HG02571 (cell line): ENCODE data around the gene EHMT1.
"Not testable (repeated sequence)": the region's sequence is repeated elsewhere in the genome, so short reads cannot be mapped to it uniquely, and the experiment has no call there.

Source experiments
- ATAC-seq: cut with Tn5 transposase; IDR thresholded peaks from one replicate; pipeline ENCODE4 v1.9.1; 2021; ENCODE audit warnings: mild to moderate bottlenecking, moderate library complexity; ENCODE audit not compliant: unreplicated experiment

The EHMT1 gene

DNA sequence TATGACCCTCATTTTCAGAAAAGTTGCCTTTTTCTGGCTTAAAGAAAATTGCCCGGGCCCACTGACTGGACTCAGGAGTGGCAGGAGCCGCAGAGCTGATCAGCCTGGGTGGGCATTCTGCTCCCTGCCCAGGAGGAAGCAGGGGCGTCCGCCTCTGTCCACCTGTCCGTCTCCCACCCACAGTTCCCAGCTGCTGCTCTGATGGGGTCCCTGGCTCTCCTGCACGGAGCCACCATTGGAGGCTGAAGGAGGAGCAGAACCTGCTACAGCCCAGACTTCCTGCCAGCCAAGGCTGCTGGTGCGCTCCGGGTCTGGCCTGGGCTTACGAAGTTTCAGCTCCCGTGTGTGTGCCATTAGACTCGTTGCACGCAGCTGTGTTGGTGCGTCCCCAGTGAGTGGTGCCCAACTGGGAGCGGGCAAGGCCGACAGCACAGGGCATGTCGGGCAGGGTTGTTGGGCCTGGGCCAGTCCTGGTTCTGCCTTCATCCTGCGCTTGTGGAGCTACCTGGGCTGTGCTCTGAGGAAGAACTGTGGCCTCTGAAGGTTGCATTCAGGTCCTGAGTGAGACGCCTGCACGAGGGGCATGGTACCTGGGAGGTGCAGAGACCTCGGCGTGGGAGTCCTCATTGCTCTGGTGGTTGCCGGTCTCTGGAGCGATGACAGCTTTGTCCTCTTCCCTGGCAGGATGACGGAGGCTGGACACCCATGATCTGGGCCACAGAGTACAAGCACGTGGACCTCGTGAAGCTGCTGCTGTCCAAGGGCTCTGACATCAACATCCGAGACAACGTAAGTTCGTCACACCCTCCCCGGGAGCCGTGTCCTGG is 181.6 kb downstream of the EHMT1 start:
- ATAC-seq = no peak

DNA sequence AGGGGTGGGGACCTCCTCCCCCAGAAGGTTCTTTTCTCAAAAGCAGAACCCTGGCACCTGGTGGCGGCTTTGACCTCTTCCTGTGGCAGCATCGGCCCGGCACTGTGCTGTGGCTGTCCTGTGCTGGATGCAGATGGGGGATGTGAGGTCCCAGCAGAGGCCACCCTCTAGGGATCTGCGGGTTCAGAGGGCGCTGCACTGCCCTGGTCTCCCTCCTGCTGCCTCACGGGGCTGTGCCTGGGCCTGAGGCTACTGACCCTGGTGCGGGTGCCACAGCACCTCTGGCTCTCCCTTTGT is 182.2 kb downstream of the EHMT1 start:
- no peak for ATAC-seq

- ATAC-seq = no peak
Measured at GRCh38 chr9:137802021-137802420, 183.2 kb downstream of the EHMT1 start.

DNA sequence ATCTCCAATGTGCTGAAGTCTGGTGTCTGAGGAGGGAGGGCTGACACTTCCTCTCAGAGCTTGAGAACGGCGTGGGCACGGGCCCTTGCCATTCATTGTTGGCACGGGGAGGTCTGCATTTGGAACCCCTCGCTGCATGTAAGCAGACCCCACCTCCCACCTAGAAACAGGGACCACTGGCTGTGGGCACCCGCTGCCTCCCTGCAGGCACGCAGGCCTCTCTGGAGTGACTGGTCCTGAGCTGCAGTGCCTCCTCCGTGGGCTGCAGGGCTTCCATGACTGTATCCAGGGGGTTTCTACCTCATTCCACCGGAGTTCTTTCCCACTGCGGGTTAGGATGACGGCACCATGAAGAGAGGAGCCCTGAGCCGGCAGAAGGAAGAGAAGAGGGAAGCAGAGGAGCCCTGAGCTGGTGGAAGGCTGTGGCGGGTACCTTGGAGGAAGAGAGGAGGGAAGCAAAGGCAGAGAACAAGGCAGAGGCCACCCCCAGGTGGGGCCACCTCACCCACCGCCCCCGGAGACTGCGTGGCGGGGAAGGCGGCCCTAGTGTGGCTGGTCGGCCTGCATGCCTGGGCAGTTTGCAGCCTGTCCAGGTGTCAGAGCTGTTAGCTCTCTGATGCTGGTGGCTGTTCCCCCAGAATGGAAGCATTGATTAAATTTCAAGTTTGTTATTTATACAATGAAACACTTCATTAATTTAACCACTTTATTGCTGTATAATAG is 183.9 kb downstream of the EHMT1 start:
- no peak for ATAC-seq

GRCh38 chr9:137804908-137805630 is 186.3 kb downstream of the EHMT1 start:
- no peak for ATAC-seq

- ATAC-seq = no peak
Measured at GRCh38 chr9:137807721-137808703, 189.2 kb downstream of the EHMT1 start.

DNA sequence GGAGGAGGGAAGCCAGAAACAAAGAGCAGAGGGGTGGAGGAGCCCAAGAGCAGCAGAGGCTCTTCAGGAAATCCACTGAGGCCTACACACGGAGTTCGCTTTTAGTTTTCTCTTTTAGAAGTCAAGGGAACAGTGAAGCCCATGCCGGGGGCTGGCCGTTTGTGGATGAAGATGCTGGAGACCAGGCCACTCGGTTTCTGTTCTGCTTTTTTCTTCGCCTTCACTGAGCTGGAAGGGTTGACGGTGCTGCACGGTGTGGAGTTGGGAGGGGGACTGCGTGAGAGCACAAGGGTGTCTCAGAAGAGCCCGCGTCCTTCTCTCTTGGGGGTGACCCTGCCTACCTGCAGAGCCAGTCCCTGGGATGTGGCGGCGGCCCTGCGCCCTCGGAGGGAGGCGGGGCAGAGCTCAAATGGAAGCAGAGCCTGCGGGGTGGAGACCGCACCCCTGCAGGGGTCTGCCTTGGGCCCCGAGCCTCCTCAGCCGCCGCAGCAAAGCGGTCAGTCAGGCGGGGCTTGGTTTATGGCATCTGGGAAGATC is 190.3 kb downstream of the EHMT1 start:
- ATAC-seq = no peak

GRCh38 chr9:137809726-137810450 is 191.1 kb downstream of the EHMT1 start:
- not testable (repeated sequence) for ATAC-seq

DNA sequence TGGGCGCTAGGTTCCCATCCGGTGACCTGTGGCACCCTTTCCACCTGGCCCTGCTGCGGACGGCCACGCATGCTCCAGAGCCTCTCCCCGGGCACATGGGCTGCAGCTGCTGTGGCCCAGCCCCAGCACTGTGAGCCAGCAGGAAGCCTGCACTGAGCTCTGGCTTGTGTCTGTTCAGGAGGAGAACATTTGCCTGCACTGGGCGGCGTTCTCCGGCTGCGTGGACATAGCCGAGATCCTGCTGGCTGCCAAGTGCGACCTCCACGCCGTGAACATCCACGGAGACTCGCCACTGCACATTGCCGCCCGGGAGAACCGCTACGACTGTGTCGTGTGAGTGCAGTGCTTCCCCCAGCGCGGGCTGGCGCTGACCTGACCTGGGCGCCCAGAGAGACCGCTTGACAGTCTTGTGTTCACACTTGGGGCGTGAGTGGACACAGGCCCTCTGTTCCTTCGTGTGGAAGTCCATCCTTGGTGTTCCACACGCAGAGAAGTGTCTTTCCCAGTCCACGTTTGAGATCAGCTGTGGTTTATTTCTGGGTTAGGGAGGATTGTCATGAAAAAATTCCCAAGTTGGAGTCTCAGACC is 192.6 kb downstream of the EHMT1 start:
- no peak for ATAC-seq

DNA sequence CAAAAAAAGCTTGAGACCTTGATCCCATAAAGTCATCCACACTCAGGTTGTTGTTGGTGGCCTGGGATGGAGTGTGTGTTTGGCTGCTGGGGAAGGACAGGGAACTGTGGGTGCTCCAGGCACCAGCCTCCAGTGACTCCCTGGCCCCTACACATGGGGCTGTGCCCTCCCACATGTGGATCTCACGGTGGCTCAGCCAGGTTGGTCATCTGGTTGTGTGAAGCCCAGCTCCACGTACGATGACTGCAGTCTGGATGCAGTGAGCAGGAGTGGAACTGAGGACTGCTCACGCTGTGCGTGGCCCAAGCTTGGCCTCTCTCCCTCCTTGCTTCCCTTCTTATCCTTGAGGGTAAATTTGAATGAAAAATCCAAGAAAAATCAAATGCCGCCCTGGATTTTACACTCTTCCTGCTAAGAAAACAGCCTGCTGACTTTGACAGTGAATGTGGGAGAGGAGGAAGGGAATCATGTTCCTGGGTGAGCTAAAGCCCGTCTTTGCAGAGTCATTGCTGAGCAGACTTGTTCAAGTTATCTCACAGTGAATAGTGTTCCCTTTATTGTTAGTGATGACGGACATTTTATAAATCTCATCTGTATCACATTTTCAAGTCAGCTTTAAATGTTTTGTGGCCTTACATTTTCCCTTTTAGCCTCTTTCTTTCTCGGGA is 193.7 kb downstream of the EHMT1 start:
- no peak for ATAC-seq

GRCh38 chr9:137813167-137813566 is 194.4 kb downstream of the EHMT1 start:
- ATAC-seq = no peak

- ATAC-seq = no peak
Measured at GRCh38 chr9:137813651-137814415, 195.0 kb downstream of the EHMT1 start.

- no peak for ATAC-seq
Measured at GRCh38 chr9:137814436-137814835, 195.6 kb downstream of the EHMT1 start.

- ATAC-seq = no peak
Measured at GRCh38 chr9:137814841-137815240, 196.0 kb downstream of the EHMT1 start.

- ATAC-seq = no peak
Measured at GRCh38 chr9:137815256-137816255, 196.8 kb downstream of the EHMT1 start.

DNA sequence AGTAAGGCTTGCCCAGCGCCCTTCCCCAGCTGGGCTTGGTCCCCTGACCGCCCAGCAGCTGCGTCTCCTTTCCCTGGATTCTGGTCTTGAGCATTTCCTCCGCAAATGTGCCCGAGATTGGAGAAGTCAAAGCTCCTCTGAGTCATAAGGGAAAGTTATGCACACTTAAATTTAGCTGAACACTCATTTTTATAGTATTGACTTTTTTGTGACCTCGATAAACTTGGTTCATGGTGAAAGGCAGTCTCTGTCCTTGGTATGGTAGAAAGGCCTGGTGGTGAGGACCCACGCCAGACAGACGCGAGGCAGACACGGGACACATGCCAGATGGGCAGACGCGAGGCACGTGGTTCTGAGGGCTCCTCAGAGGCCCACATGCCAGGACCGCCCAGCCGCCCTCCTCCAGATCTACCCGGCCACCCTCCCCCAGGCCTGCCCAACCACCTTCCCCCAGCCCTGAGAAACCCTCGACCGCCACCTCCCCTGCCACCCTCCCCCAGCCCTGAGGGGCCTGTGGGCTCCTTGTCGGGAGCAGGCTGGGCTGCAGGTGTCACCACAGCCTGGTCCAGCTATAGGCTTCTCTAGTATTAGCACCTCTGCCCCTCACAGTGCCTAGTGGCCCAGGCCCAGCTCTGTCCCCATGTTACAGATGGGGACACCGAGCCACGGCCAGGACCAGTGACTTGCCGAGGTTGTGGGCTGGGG is 197.9 kb downstream of the EHMT1 start:
- ATAC-seq = no peak
